GM12891 (cell line): Measurements from ENCODE around the gene HCN2.

Experiments
- POLR2A ChIP-seq: IDR thresholded peaks from 2 replicates; pipeline ENCODE4 v1.6.1; 2011; ENCODE audit warnings: low read depth, low read length, control low read depth
- POLR2AphosphoS5 ChIP-seq: IDR thresholded peaks from 2 replicates; pipeline ENCODE4 v1.6.1; 2011; ENCODE audit warnings: low read depth, low read length, control low read depth
- TAF1 ChIP-seq: IDR thresholded peaks from 2 replicates; pipeline ENCODE4 v1.6.1; 2011; ENCODE audit warnings: low read depth, low read length, control low read depth

DNA sequence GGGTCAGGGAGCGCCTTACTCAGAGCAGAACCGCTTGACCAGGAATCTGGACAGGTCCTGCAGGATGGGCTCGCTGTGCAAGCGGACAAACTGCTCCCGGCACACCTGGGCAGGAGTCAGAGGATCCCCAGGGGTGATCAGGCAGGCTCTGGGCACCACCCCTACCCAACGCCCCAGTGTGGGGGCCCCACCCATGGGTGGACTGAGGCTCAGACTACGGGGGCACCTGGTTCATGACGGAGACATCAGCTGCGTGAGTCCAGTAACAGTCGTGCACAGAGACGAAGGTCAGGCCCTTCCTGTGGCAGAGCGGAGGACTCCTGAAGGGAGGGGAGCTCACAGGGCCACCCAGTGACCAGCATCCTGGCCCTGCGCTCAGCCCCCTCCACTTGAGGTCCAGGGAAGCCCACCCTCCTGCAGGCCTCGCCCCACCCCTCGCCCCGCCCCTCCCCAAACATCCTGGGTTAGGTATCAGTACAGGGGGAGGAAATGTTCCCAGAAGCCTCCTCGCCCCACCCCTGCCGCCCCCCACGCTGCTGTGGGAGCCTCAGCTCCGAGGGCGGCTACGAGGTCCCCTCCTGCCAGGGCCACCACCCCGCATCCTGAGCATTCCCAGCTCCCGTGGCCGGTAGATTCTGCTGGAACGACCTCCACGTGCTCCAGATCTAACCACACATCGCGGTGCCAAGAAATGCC, 28.0 kb downstream of the HCN2 start:
- TF ChIP-seq TAF1 (no peak), POLR2AphosphoS5 (no peak), POLR2A (no peak)
